NB4 (cell line): ENCODE results near the gene ADH4.
"Not testable (repeated sequence)": the region's sequence is repeated elsewhere in the genome, so short reads cannot be mapped to it uniquely, and the experiment has no call there.

ENCODE experiments used
- MYC ChIP-seq: IDR thresholded peaks from 2 replicates; pipeline ENCODE4 v1.6.1; 2011; ENCODE audit warnings: low read depth, low read length
- TF ChIP-seq, protein P1 (sequence below): IDR thresholded peaks from one replicate; pipeline ENCODE4 v1.5.1; 2012; ENCODE audit warnings: low read depth, low read length
- TF ChIP-seq, protein P2 (sequence below): IDR thresholded peaks from 2 replicates; pipeline ENCODE4 v1.6.1; 2011; ENCODE audit warnings: low read depth, low read length

DNA sequence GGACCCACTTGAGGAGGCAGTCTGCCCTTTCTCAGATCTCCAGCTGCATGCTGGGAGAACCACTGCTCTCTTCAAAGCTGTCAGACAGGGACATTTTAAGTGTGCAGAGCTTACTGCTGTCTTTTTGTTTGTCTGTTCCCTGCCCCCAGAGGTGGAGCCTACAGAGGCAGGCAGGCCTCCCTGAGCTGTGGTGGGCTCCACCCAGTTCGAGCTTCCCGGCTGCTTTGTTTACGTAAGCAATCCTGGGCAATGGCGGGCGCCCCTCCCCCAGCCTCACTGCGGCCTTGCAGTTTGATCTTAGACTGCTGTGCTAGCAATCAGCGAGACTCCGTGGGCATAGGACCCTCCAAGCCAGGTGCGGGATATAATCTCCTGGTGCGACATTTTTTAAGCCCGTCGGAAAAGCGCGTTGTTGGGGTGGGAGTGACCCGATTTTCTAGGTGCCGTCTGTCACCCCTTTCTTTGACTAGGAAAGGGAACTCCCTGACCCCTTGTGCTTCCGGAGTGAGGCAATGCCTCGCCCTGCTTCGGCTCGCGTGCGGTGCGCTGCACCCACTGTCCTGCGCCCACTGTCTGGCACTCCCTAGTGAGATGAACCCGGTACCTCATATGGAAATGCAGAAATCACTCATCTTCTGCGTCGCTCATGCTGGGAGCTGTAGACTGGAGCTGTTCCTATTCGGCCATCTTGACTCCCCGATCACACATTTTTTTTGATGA, 26.8 kb downstream of the ADH4 start:
- TF ChIP-seq, protein P1, sequence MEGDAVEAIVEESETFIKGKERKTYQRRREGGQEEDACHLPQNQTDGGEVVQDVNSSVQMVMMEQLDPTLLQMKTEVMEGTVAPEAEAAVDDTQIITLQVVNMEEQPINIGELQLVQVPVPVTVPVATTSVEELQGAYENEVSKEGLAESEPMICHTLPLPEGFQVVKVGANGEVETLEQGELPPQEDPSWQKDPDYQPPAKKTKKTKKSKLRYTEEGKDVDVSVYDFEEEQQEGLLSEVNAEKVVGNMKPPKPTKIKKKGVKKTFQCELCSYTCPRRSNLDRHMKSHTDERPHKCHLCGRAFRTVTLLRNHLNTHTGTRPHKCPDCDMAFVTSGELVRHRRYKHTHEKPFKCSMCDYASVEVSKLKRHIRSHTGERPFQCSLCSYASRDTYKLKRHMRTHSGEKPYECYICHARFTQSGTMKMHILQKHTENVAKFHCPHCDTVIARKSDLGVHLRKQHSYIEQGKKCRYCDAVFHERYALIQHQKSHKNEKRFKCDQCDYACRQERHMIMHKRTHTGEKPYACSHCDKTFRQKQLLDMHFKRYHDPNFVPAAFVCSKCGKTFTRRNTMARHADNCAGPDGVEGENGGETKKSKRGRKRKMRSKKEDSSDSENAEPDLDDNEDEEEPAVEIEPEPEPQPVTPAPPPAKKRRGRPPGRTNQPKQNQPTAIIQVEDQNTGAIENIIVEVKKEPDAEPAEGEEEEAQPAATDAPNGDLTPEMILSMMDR = not testable (repeated sequence)
- TF ChIP-seq, protein P2, sequence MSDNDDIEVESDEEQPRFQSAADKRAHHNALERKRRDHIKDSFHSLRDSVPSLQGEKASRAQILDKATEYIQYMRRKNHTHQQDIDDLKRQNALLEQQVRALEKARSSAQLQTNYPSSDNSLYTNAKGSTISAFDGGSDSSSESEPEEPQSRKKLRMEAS = not testable (repeated sequence)
- not testable (repeated sequence) for TF ChIP-seq MYC
